ENCODE data around the gene CARM1. TPM values are rescaled to one million over a fixed set of nuclear protein-coding genes. Genes with fewer than 3 reads are reported as not detected.

The CARM1 gene
- total RNA-seq, 3 donors from 2014 or later = 49.1 to 54.3 (median 49.7) TPM

GRCh38 chr19:10961073-10961860, 89.9 kb downstream of the CARM1 start:
- TF ChIP-seq, protein P1, sequence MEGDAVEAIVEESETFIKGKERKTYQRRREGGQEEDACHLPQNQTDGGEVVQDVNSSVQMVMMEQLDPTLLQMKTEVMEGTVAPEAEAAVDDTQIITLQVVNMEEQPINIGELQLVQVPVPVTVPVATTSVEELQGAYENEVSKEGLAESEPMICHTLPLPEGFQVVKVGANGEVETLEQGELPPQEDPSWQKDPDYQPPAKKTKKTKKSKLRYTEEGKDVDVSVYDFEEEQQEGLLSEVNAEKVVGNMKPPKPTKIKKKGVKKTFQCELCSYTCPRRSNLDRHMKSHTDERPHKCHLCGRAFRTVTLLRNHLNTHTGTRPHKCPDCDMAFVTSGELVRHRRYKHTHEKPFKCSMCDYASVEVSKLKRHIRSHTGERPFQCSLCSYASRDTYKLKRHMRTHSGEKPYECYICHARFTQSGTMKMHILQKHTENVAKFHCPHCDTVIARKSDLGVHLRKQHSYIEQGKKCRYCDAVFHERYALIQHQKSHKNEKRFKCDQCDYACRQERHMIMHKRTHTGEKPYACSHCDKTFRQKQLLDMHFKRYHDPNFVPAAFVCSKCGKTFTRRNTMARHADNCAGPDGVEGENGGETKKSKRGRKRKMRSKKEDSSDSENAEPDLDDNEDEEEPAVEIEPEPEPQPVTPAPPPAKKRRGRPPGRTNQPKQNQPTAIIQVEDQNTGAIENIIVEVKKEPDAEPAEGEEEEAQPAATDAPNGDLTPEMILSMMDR (IDR thresholded peaks at IDR 0.05) = no peak
- H3K9me3 ChIP-seq = no peaks in the 10 kb centered on the region
- H3K36me3 ChIP-seq (ENCODE audit: low read depth) = no peaks in the 10 kb centered on the region
- peaks cover 9% of the 10 kb centered on the region for H3K4me1 ChIP-seq (ENCODE audit: low read depth)
- ATAC-seq = peak; percentile 46
- peak in 2 of 3 donors; percentile 41 to 62 for DNase-seq
- intact Hi-C loops (cut with DNase I, micrococcal nuclease) = no loop called here
- H3K4me3 ChIP-seq = peak overlapping the region; percentile 74

GRCh38 chr19:10962863-10963262, 91.5 kb downstream of the CARM1 start:
- intact Hi-C loops (cut with DNase I, micrococcal nuclease) = no loop called here
- no peak for ATAC-seq
- Histone ChIP-seq H3K9me3 (no peaks in the 10 kb centered on the region), H3K4me3 (no peak overlapping the region), H3K4me1 (ENCODE audit: low read depth) (peaks cover 13% of the 10 kb centered on the region), H3K36me3 (ENCODE audit: low read depth) (no peaks in the 10 kb centered on the region)
- TF ChIP-seq, protein P1 (IDR thresholded peaks at IDR 0.05) = no peak
- DNase-seq = no peak

DNA sequence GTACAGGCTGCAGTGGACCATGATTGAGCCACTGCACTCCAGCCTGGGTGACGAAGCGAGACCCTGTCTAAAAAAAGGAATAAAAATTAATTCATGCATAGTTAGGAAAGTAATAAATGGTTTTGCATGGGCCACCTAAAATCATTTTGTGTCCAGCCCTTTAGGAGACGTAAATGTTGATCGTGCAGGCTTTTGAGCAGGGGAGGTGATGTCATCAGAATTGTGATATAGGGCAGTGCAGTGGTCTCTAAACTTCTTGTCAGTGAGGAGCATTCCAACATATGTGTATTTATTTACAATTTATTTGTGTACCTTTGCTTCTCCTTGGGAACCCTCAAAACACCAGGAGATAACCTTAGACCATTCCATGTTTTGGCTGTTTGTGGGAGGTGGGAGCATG, 92.5 kb downstream of the CARM1 start:
- Histone ChIP-seq H3K4me3 (no peak overlapping the region), H3K36me3 (ENCODE audit: low read depth) (no peaks in the 10 kb centered on the region), H3K9me3 (no peaks in the 10 kb centered on the region), H3K4me1 (ENCODE audit: low read depth) (peaks cover 23% of the 10 kb centered on the region)
- TF ChIP-seq, protein P1 (IDR thresholded peaks at IDR 0.05) = no peak
- ATAC-seq (no peak), DNase-seq (no peak)
- intact Hi-C loops (cut with DNase I, micrococcal nuclease) = no loop called here

DNA sequence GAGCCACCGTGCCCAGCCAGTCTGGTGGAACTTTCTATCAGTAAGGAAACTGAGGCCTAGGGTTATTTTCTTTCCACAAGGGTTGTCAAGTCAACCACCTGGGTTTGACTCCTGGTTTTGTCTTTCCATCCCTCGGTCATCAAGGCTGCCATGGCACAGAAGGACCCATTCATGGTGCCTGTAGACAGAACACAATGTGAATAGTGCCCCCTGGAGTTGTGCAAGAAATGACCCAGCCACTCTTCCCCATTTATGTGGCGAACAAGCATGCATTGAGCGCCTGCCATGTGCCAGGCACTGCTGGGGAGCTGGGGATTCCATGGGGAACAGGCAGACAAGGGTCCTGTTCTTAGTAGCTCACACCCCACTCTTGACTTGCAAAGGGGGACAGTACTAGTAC, 93.5 kb downstream of the CARM1 start:
- H3K9me3 ChIP-seq = no peaks in the 10 kb centered on the region
- ATAC-seq (no peak), DNase-seq (no peak)
- H3K4me1 ChIP-seq (ENCODE audit: low read depth) = peaks cover 26% of the 10 kb centered on the region
- no peaks in the 10 kb centered on the region for H3K36me3 ChIP-seq (ENCODE audit: low read depth)
- intact Hi-C loops (cut with DNase I, micrococcal nuclease) = no loop called here
- H3K4me3 ChIP-seq = no peak overlapping the region
- TF ChIP-seq, protein P1 (IDR thresholded peaks at IDR 0.05) = no peak

DNA sequence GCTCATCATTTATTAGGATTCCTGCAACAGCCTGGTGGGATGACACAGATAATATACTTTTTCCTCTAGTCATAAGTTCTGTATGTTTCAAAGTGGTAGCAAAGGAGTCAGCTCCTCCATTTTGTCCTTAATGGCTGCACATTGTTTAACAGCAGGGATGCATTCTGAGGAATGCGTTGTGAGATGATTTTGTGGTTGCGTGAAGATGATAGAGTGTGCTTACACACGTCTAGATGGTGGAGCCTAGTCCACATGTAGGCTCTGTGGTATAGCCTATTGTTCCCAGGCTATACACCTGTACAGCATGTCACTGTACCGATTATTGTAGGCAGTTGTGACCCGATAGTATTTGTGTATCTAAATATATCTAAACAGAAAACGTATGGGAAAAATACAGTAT, 94.0 kb downstream of the CARM1 start:
- intact Hi-C loops (cut with DNase I, micrococcal nuclease) = no loop called here
- H3K4me3 ChIP-seq = no peak overlapping the region
- peaks cover 26% of the 10 kb centered on the region for H3K4me1 ChIP-seq (ENCODE audit: low read depth)
- no peak for DNase-seq
- ATAC-seq = no peak
- no peaks in the 10 kb centered on the region for H3K36me3 ChIP-seq (ENCODE audit: low read depth)
- no peaks in the 10 kb centered on the region for H3K9me3 ChIP-seq
- TF ChIP-seq, protein P1 (IDR thresholded peaks at IDR 0.05) = no peak

All from mucosa of descending colon (tissue), 3 donors.